ENCODE measurements around the gene TIAM1. TPM values are rescaled to one million over a fixed set of nuclear protein-coding genes. Genes with fewer than 3 reads are reported as not detected.

TIAM1 gene
- total and polyA plus RNA-seq, 2 experiments from 2014 or later: 3.2 to 7.6 TPM

DNA sequence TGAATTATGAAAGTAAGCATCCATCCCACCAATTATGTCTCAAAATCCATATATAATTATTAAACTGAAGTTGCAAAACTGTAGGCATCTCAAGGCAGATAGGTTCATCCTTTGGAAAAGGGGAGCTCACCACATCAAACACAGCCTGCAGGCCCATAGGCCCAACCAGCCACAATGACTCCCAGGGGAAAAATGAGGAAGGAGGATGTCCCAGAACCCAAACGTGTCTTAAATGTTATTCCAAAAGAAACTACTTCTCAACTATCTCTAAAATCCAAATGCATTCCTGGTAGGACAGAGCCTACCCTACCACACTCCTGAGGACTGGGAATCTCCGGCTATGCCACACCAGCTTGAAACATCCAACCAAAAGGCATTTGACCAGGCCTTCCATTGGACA, 12.8 kb downstream of the TIAM1 start:
- H3K9me3 ChIP-seq (ENCODE audit: low read depth): no peaks in the 10 kb centered on the region
- 88 to 92% methylated on average over 2 of the region's 2 CpGs for WGBS, 2 experiments (ENCODE audit: low coverage in 1 of 2, low lambda C conversion rate in 2 of 2, missing lambda C conversion rate in 2 of 2)
- in situ Hi-C loops (cut with MboI): no loop called here

DNA sequence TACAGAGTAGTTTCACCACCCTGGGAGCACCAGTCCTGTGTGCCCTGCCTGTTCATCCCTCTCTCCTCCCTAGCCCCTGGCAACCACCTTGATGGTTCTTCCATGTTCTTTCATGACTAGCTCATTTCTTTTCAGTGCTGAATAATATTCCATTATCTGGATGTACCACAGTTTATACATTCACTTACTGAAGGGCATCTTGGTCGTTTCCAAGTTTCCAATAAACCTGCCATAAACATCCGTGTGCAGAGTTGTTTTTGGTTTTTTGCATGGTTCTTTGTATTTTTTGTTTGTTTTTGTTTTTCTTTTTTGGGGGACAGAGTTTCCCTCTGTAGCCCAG, 13.9 kb downstream of the TIAM1 start:
- no peak overlapping the region for H3K9ac ChIP-seq
- no peak overlapping the region for H3K27ac ChIP-seq
- no peaks in the 10 kb centered on the region for H3K36me3 ChIP-seq (ENCODE audit: low read depth)
- H3K27me3 ChIP-seq (replicated peaks; ENCODE audit: insufficient read depth): no peaks in the 10 kb centered on the region
- 70 to 80% methylated on average over 2 of the region's 2 CpGs for WGBS, 2 experiments (ENCODE audit: low coverage in 1 of 2, low lambda C conversion rate in 2 of 2, missing lambda C conversion rate in 2 of 2)
- no peaks in the 10 kb centered on the region for H3K9me2 ChIP-seq (ENCODE audit: insufficient read depth)
- DNase-seq: no peak
- 0 out of 2 replicates have a peak, but pooled peaks cover 5% of the 10 kb centered on the region for H3F3A ChIP-seq (ENCODE audit: insufficient read depth)
- no peaks in the 10 kb centered on the region for H3K79me2 ChIP-seq (ENCODE audit: insufficient read depth)
- H2AFZ ChIP-seq: no peak overlapping the region
- H3K4me2 ChIP-seq (ENCODE audit: unreplicated experiment): no peak overlapping the region
- no peak for TF ChIP-seq EZH2phosphoT487 (IDR thresholded peaks at IDR 0.05; ENCODE audit: insufficient read depth, low read depth)
- TF ChIP-seq EZH2 (IDR thresholded peaks at IDR 0.05; ENCODE audit: insufficient read depth, poor library complexity, severe bottlenecking): no peak
- peaks cover 8% of the 10 kb centered on the region; the same call in 1 of the 2 replicates for H3K4me1 ChIP-seq (ENCODE audit: insufficient read depth)
- H4K20me1 ChIP-seq (ENCODE audit: insufficient read depth): no peaks in the 10 kb centered on the region
- H3K4me3 ChIP-seq: no peak overlapping the region
- in situ Hi-C loops (cut with MboI): no loop called here
- H3K9me3 ChIP-seq (ENCODE audit: low read depth): no peaks in the 10 kb centered on the region

More for the DNA sequence above, 12.8 kb downstream of the TIAM1 start:
- no peaks in the 10 kb centered on the region for H3K27me3 ChIP-seq (replicated peaks; ENCODE audit: insufficient read depth)
- H4K20me1 ChIP-seq (ENCODE audit: insufficient read depth): no peaks in the 10 kb centered on the region
- H3K27ac ChIP-seq: no peak overlapping the region
- peaks cover 10% of the 10 kb centered on the region; the same call in 1 of the 2 replicates for H3F3A ChIP-seq (ENCODE audit: insufficient read depth)
- DNase-seq: no peak
- no peaks in the 10 kb centered on the region for H3K79me2 ChIP-seq (ENCODE audit: insufficient read depth)
- H3K4me3 ChIP-seq: no peak overlapping the region
- no peak overlapping the region for H3K4me2 ChIP-seq (ENCODE audit: unreplicated experiment)
- peaks cover 12% of the 10 kb centered on the region; the same call in 1 of the 2 replicates for H3K4me1 ChIP-seq (ENCODE audit: insufficient read depth)
- H3K9ac ChIP-seq: no peak overlapping the region
- no peak for TF ChIP-seq EZH2 (IDR thresholded peaks at IDR 0.05; ENCODE audit: insufficient read depth, poor library complexity, severe bottlenecking)
- H3K36me3 ChIP-seq (ENCODE audit: low read depth): no peaks in the 10 kb centered on the region
- H3K9me2 ChIP-seq (ENCODE audit: insufficient read depth): no peaks in the 10 kb centered on the region
- H2AFZ ChIP-seq: no peak overlapping the region

DNA sequence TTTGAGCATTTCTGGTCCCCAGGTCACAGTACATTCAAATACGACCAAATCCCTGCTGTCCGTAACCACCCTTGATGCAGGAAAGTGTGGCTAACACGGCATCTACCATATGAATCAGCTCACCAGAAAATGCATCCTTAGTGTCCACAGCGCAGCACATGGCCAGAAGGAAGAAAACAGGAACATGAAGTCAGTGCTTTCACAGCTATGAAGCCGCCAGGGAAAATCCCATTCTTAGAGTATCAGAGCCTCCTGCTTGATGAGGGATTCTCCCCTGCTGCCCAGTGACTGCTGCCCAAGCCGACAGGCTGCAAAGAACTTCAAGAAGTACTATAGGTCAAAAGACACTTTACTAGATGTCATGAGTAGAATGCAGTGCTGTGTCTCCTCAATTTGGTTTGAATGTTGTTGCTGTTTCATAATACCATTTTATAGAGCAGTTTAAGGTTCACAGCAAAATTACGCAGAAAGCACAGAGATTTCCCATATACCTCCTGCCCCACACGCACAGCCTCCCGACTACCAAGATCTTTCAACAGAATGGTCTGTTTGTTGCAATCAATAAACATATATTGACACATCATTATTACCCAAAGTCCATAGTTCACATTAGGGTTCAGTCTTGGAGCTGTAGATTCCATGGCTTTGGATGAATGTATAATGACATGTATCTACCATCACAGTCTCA, 14.5 kb downstream of the TIAM1 start:
- no peaks in the 10 kb centered on the region for H3K9me3 ChIP-seq (ENCODE audit: low read depth)
- H3K9me2 ChIP-seq (ENCODE audit: insufficient read depth): no peaks in the 10 kb centered on the region
- H3K4me2 ChIP-seq (ENCODE audit: unreplicated experiment): no peak overlapping the region
- in situ Hi-C loops (cut with MboI): no loop called here
- H3K79me2 ChIP-seq (ENCODE audit: insufficient read depth): no peaks in the 10 kb centered on the region
- peaks cover 8% of the 10 kb centered on the region; the same call in 1 of the 2 replicates for H3K4me1 ChIP-seq (ENCODE audit: insufficient read depth)
- no peak overlapping the region for H3K9ac ChIP-seq
- H2AFZ ChIP-seq: no peak overlapping the region
- no peaks in the 10 kb centered on the region for H3K27me3 ChIP-seq (replicated peaks; ENCODE audit: insufficient read depth)
- 91 to 95% methylated on average over 9 of the region's 9 CpGs for WGBS, 2 experiments (ENCODE audit: low coverage in 1 of 2, low lambda C conversion rate in 2 of 2, missing lambda C conversion rate in 2 of 2)
- TF ChIP-seq EZH2 (IDR thresholded peaks at IDR 0.05; ENCODE audit: insufficient read depth, poor library complexity, severe bottlenecking) (no peak), EZH2phosphoT487 (IDR thresholded peaks at IDR 0.05; ENCODE audit: insufficient read depth, low read depth) (no peak)
- 0 out of 2 replicates have a peak, but pooled peaks cover 5% of the 10 kb centered on the region for H3F3A ChIP-seq (ENCODE audit: insufficient read depth)
- H3K4me3 ChIP-seq: no peak overlapping the region
- H3K27ac ChIP-seq: no peak overlapping the region
- H4K20me1 ChIP-seq (ENCODE audit: insufficient read depth): no peaks in the 10 kb centered on the region
- no peak for DNase-seq
- no peaks in the 10 kb centered on the region for H3K36me3 ChIP-seq (ENCODE audit: low read depth)

DNA sequence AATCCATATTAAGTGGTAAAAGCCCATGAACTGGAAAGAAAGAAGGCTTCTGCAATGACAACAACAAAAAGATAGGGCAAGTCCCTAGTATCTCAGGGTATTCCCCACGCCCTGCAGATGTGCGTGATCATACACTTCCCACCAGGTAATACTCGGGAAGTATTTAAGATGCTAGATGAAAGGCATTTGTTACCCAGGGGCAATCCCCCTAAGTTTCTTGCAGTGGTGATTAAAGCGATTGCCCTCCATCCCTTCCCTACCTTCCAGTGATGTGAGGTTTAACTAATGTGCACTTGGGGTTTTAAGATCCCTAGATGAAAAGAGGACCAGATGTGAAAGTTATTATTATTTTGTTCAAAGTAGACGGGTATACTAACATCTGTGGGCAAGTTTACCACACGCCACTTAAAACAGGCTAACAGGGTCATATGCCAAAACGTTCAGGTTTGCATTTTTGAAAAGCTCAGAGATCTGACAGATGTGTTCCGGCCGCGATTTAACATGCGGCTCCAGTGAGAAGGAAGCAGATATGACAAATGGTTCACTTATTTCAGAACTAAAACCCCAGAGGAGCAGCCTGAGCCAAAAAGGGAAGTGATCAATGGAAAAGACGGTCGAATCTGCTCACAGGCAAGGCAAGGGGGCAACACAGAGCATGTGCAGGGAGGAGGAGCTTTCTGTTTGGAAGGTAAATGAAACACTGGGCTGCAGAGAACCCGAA, 17.4 kb downstream of the TIAM1 start:
- peaks cover 8% of the 10 kb centered on the region; the same call in 1 of the 2 replicates for H3K4me1 ChIP-seq (ENCODE audit: insufficient read depth)
- H3F3A ChIP-seq (ENCODE audit: insufficient read depth): 0 out of 2 replicates have a peak, but pooled peaks cover 5% of the 10 kb centered on the region
- no peaks in the 10 kb centered on the region for H4K20me1 ChIP-seq (ENCODE audit: insufficient read depth)
- in situ Hi-C loops (cut with MboI): no loop called here
- peak overlapping the region; percentile 81 for H3K4me2 ChIP-seq (ENCODE audit: unreplicated experiment)
- H3K36me3 ChIP-seq (ENCODE audit: low read depth): no peaks in the 10 kb centered on the region
- no peaks in the 10 kb centered on the region for H3K9me2 ChIP-seq (ENCODE audit: insufficient read depth)
- H2AFZ ChIP-seq: peak overlapping the region; percentile 75
- no peak overlapping the region for H3K27ac ChIP-seq
- TF ChIP-seq EZH2phosphoT487 (IDR thresholded peaks at IDR 0.05; ENCODE audit: insufficient read depth, low read depth): no peak
- no peak for TF ChIP-seq EZH2 (IDR thresholded peaks at IDR 0.05; ENCODE audit: insufficient read depth, poor library complexity, severe bottlenecking)
- peak overlapping the region; percentile 38 for H3K9ac ChIP-seq
- no peaks in the 10 kb centered on the region for H3K27me3 ChIP-seq (replicated peaks; ENCODE audit: insufficient read depth)
- H3K79me2 ChIP-seq (ENCODE audit: insufficient read depth): no peaks in the 10 kb centered on the region
- 15 to 16% methylated on average over 14 of the region's 14 CpGs for WGBS, 2 experiments (ENCODE audit: low coverage in 1 of 2, low lambda C conversion rate in 2 of 2, missing lambda C conversion rate in 2 of 2)
- peak overlapping the region; percentile 62 for H3K4me3 ChIP-seq
- H3K9me3 ChIP-seq (ENCODE audit: low read depth): no peaks in the 10 kb centered on the region
- peak; percentile 71 for DNase-seq

Data from GM23248 (cell line).